Nephron (organoid): ENCODE measurements around the gene ZC3H12D.

Experiments
- H3K27ac Mint-ChIP-seq, 3 experiments: 2 replicates each; pipeline ENCODE4 v1.8.0; 2020; ENCODE audit warnings: mixed read lengths in 3 of 3, mild to moderate bottlenecking in 2 of 3, moderate library complexity in 1 of 3
- H3K27me3 Mint-ChIP-seq: 2 replicates; pipeline ENCODE4 v1.8.0; 2021; ENCODE audit warnings: low read depth, mild to moderate bottlenecking, moderate library complexity, mixed read lengths
- H3K36me3 Mint-ChIP-seq: 2 replicates; pipeline ENCODE4 v1.8.0; 2020; ENCODE audit warnings: low read depth, mixed read lengths
- H3K4me1 Mint-ChIP-seq: 2 replicates; pipeline ENCODE4 v1.8.0; 2020; ENCODE audit warnings: mixed read lengths
- H3K4me3 Mint-ChIP-seq, 3 experiments: 2 replicates each; pipeline ENCODE4 v1.8.0; 2020; ENCODE audit warnings: mild to moderate bottlenecking in 3 of 3, mixed read lengths in 3 of 3, moderate library complexity in 2 of 3
- H3K9me3 Mint-ChIP-seq: 2 replicates; pipeline ENCODE4 v1.8.0; 2020; ENCODE audit warnings: mixed read lengths
- TF ChIP-seq, protein P1 (sequence below), 3 experiments: fragments of 200-600 bp; sonication (generic); IDR thresholded peaks; one replicate each; pipeline ENCODE4 v1.5.0; 2021; ENCODE audit warnings: antibody characterized with exemption in 3 of 3; ENCODE audit not compliant: unreplicated experiment in 3 of 3

Gene ZC3H12D

DNA sequence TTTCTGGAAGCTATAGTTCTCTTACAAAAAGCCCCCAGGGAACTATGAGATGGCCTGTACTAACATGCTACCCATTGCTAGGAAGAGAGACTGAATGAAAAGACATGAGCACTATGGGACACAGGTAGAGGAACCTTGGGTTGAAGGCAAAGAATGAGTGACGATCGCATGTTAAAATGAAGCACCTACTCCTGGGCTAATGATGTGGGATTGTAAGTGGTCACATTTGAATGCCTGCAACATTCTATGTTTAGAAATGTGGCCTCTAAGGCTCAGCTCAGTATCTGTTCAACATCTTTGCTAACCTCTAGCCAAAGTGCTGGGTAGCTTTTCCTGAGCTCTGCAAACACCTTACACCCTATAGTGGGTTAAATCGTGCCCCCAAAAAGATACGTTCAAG, 5.2 kb upstream of the ZC3H12D start:
- no peaks in the 10 kb centered on the region for H3K9me3 Mint-ChIP-seq
- H3K4me3 Mint-ChIP-seq = no peak overlapping the region
- no peaks in the 10 kb centered on the region for H3K4me1 Mint-ChIP-seq
- TF ChIP-seq, protein P1, sequence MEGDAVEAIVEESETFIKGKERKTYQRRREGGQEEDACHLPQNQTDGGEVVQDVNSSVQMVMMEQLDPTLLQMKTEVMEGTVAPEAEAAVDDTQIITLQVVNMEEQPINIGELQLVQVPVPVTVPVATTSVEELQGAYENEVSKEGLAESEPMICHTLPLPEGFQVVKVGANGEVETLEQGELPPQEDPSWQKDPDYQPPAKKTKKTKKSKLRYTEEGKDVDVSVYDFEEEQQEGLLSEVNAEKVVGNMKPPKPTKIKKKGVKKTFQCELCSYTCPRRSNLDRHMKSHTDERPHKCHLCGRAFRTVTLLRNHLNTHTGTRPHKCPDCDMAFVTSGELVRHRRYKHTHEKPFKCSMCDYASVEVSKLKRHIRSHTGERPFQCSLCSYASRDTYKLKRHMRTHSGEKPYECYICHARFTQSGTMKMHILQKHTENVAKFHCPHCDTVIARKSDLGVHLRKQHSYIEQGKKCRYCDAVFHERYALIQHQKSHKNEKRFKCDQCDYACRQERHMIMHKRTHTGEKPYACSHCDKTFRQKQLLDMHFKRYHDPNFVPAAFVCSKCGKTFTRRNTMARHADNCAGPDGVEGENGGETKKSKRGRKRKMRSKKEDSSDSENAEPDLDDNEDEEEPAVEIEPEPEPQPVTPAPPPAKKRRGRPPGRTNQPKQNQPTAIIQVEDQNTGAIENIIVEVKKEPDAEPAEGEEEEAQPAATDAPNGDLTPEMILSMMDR (IDR thresholded peaks at IDR 0.05; ENCODE audit: unreplicated experiment in 3 of 3) = no peak
- no peak overlapping the region for H3K27ac Mint-ChIP-seq
- H3K36me3 Mint-ChIP-seq = no peaks in the 10 kb centered on the region
- H3K27me3 Mint-ChIP-seq = peaks cover 5% of the 10 kb centered on the region

DNA sequence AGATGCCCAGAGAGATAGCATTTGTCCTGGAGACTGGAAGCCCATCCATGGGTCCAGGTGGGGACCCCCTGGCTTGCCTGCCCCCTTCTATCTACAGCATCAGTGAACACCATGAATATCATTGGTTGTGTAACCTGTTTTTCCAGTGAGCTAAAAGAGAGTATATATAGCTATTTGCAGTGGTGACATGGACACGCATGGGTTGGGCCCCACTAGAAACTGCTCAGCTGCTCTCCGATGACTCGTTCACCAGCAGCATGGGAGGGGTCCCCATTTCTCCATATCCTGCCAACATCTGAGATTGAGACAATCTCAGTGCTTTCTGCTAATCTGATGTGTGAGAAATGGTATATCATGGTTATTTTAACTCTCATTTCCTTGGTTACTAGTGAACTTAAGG, 4.0 kb upstream of the ZC3H12D start:
- Mint-ChIP-seq H3K9me3 (no peaks in the 10 kb centered on the region), H3K27ac (no peak overlapping the region), H3K4me1 (no peaks in the 10 kb centered on the region), H3K27me3 (peaks cover 5% of the 10 kb centered on the region), H3K36me3 (no peaks in the 10 kb centered on the region), H3K4me3 (no peak overlapping the region)
- TF ChIP-seq, protein P1 (IDR thresholded peaks at IDR 0.05; ENCODE audit: unreplicated experiment in 3 of 3) = no peak

DNA sequence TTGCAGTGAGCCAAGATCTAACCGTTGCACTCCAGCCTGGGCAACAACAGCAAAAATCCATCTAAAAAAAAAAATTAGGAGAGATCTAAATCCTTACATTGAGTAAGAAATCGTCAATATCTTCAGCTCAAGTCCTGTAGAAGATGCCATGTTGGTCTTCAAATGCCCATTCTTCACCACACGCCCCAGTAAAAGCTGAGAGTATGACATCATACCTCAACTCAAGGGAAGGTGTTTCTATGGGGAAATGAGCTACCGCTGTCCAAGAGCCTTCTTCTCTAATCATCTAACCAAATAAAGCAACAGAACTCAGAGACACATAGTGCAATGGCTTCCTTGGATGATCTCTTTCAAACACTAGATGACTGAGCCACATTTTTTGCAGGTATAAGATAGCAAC, 2.5 kb upstream of the ZC3H12D start:
- H3K4me3 Mint-ChIP-seq = no peak overlapping the region
- H3K9me3 Mint-ChIP-seq = no peaks in the 10 kb centered on the region
- peaks cover 6% of the 10 kb centered on the region for H3K27me3 Mint-ChIP-seq
- TF ChIP-seq, protein P1 (IDR thresholded peaks at IDR 0.05; ENCODE audit: unreplicated experiment in 3 of 3) = no peak
- H3K27ac Mint-ChIP-seq = no peak overlapping the region
- peaks cover 2% of the 10 kb centered on the region for H3K4me1 Mint-ChIP-seq
- no peaks in the 10 kb centered on the region for H3K36me3 Mint-ChIP-seq

DNA sequence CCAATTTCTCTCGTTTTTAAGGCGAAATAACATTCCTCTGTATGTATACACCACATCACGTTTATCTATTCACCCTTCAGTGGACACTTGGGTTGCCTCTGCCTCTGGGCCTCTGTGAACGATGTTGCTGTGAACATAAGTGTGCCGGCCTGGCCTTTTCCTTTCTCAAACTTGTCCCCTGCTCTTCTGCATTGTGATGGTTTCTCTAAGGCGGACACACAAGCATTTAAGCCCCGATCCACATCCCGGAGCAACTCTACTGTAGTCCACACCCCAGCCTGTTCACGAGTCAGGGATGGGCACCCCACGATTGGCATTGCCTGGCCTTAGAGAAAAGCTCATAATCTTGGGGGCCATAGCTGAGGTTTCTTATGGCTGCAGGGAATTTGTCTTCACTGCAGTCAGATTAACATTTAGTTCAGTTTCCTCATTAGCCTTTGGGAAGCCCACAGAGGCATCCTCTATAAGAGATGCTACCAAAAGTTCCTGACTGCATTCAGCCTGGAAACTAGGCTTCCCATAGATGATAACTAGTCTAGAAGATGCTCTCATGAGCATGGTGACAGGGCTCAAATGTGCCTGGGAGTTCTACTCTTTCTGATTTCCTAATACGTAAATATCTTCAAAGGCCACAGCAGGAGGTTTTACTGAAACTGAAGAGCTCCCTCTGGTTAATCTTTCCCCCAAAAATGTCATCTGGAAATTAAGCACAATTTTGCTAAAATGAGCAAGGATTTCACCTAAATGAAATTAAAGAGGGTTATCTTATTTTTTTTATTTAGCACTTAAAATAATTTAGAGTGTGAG, 762 bp downstream of the ZC3H12D start:
- peak overlapping the region in 1 of 3 experiments; percentile 15 for H3K27ac Mint-ChIP-seq
- TF ChIP-seq, protein P1 (IDR thresholded peaks at IDR 0.05; ENCODE audit: unreplicated experiment in 3 of 3) = no peak
- H3K4me1 Mint-ChIP-seq = peaks cover 5% of the 10 kb centered on the region
- H3K9me3 Mint-ChIP-seq = no peaks in the 10 kb centered on the region
- peaks cover 16% of the 10 kb centered on the region for H3K27me3 Mint-ChIP-seq
- H3K4me3 Mint-ChIP-seq = no peak overlapping the region
- no peaks in the 10 kb centered on the region for H3K36me3 Mint-ChIP-seq

DNA sequence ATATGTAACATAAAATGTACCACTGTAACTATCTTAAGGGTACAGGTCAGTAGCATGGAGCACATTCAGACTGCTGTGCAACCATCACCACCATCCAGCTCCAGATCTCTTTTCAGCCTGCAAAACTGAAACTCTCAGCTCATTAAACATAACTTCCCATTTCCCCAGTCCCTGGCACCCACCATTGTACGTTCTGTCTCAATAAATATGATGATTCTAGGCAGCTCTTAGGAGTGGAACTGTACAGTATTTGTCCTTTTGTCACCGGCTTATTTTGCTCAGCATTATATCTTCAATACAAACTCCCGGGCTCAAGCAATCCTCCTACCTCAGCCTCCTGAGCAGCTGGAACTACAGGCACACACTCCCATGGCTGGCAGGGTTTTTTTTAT, 1.5 kb downstream of the ZC3H12D start:
- Mint-ChIP-seq H3K4me3 (peak overlapping the region in 1 of 3 experiments; percentile 34), H3K27me3 (peaks cover 15% of the 10 kb centered on the region), H3K27ac (peak overlapping the region in 1 of 3 experiments; percentile 15), H3K36me3 (no peaks in the 10 kb centered on the region), H3K4me1 (peaks cover 5% of the 10 kb centered on the region), H3K9me3 (no peaks in the 10 kb centered on the region)
- TF ChIP-seq, protein P1 (IDR thresholded peaks at IDR 0.05; ENCODE audit: unreplicated experiment in 3 of 3) = no peak
